Neural cell (in vitro differentiated cells): Measurements from ENCODE around the gene PPP1R12A. TPM values are rescaled to one million over a fixed set of nuclear protein-coding genes. Genes with fewer than 3 reads are reported as not detected.

Experiments
- H2AFZ ChIP-seq: fragments of 200-600, 300-800 bp; sonication (generic), shearing (Covaris generic); 2 replicates; pipeline ENCODE4 v1.6.0; 2014; ENCODE audit warnings: low read depth, mild to moderate bottlenecking, antibody characterized with exemption, low read length, moderate library complexity
- H3F3A ChIP-seq: fragments of 200-600 bp; shearing (Covaris generic); 2 replicates; pipeline ENCODE4 v1.6.1; 2016; ENCODE audit warnings: mild to moderate bottlenecking, moderate library complexity, mixed read lengths, antibody characterized with exemption, low read length; ENCODE audit not compliant: insufficient read depth, poor library complexity, severe bottlenecking
- H3K27ac ChIP-seq: fragments of 200-600, 300-800 bp; sonication (generic), shearing (Covaris generic); 2 replicates; pipeline ENCODE4 v1.5.1; 2014; ENCODE audit warnings: mild to moderate bottlenecking, low read length, moderate library complexity
- H3K27me3 ChIP-seq: fragments of 300-800, 200-600 bp; sonication (generic), shearing (Covaris generic); 2 replicates; pipeline ENCODE4 v1.6.0; 2014; ENCODE audit warnings: mild to moderate bottlenecking, low read depth, low read length, moderate library complexity; ENCODE audit not compliant: insufficient read depth
- H3K36me3 ChIP-seq: fragments of 300-800, 200-600 bp; sonication (generic), shearing (Covaris generic); 2 replicates; pipeline ENCODE4 v1.5.1; 2014; ENCODE audit warnings: mild to moderate bottlenecking, antibody characterized with exemption, low read length, moderate library complexity; ENCODE audit not compliant: insufficient read depth
- H3K4me2 ChIP-seq: fragments of 300-800, 200-600 bp; sonication (generic), shearing (Covaris generic); 2 replicates; pipeline ENCODE4 v1.6.0; 2014; ENCODE audit warnings: mild to moderate bottlenecking, low read length
- H3K4me3 ChIP-seq: fragments of 300-800, 200-600 bp; sonication (generic), shearing (Covaris generic); 2 replicates; pipeline ENCODE4 v1.5.1; 2014; ENCODE audit warnings: mild to moderate bottlenecking, low read length, moderate library complexity
- H3K79me2 ChIP-seq: fragments of 200-600 bp; shearing (Covaris generic); replicated peaks from 2 replicates; pipeline ENCODE4 v1.6.0; 2014; ENCODE audit warnings: mild to moderate bottlenecking, low read length, moderate library complexity; ENCODE audit not compliant: insufficient read depth
- H3K9ac ChIP-seq: fragments of 300-800, 200-600 bp; sonication (generic), shearing (Covaris generic); 2 replicates; pipeline ENCODE4 v1.6.1; 2016; ENCODE audit warnings: mild to moderate bottlenecking, low read length, mixed read lengths
- H3K9me2 ChIP-seq: fragments of 200-600 bp; shearing (Covaris generic); 2 replicates; pipeline ENCODE4 v1.6.1; 2016; ENCODE audit warnings: mild to moderate bottlenecking, low read length, mixed read lengths; ENCODE audit not compliant: insufficient read depth
- H3K9me3 ChIP-seq: fragments of 200-600, 300-800 bp; sonication (generic), shearing (Covaris generic); 2 replicates; pipeline ENCODE4 v1.6.1; 2016; ENCODE audit warnings: mild to moderate bottlenecking, mixed run types, low read length, moderate library complexity, mixed read lengths
- H4K20me1 ChIP-seq: fragments of 200-600 bp; shearing (Covaris generic); 2 replicates; pipeline ENCODE4 v1.6.1; 2016; ENCODE audit warnings: mild to moderate bottlenecking, mixed run types; ENCODE audit not compliant: insufficient read depth
- EP300 ChIP-seq: fragments of 450-650 bp; conservative IDR thresholded peaks from 2 replicates; pipeline ENCODE4 v1.6.1; 2014; ENCODE audit warnings: antibody characterized with exemption, mild to moderate bottlenecking, moderate library complexity; ENCODE audit not compliant: poor library complexity, severe bottlenecking
- EZH2 ChIP-seq: fragments of 200-600, 300-800 bp; shearing (Covaris generic), sonication (generic); IDR thresholded peaks from 2 replicates; pipeline ENCODE4 v1.6.1; 2014; ENCODE audit warnings: antibody characterized with exemption, low read length, borderline replicate concordance, mild to moderate bottlenecking; ENCODE audit not compliant: insufficient read depth, poor library complexity, severe bottlenecking
- MXI1 ChIP-seq: fragments of 450-650 bp; conservative IDR thresholded peaks from 2 replicates; pipeline ENCODE4 v1.6.1; 2014; ENCODE audit warnings: antibody characterized with exemption, mild to moderate bottlenecking; ENCODE audit not compliant: poor library complexity, severe bottlenecking
- POLR2AphosphoS5 ChIP-seq: IDR thresholded peaks from 2 replicates; pipeline ENCODE4 v1.6.1; 2012
- RAD21 ChIP-seq: fragments of 450-650 bp; conservative IDR thresholded peaks from 2 replicates; pipeline ENCODE4 v1.6.1; 2014; ENCODE audit warnings: antibody characterized with exemption, mild to moderate bottlenecking, moderate library complexity
- SMC3 ChIP-seq: fragments of 450-650 bp; conservative IDR thresholded peaks from 2 replicates; pipeline ENCODE4 v1.6.1; 2014; ENCODE audit warnings: antibody characterized with exemption, mild to moderate bottlenecking, moderate library complexity; ENCODE audit not compliant: poor library complexity
- TAF1 ChIP-seq: IDR thresholded peaks from 2 replicates; pipeline ENCODE4 v1.6.1; 2012; ENCODE audit warnings: low read depth
- polyA plus RNA-seq: library from polyadenylated mRNA; depleted of rRNA; stranded (reverse); fragments of >200 nt; gene quantifications from 2 replicates; pipeline ENCODE4 v1.2.3, GENCODE V29; 2014
- TF ChIP-seq, protein P1 (sequence below): IDR thresholded peaks from 2 replicates; pipeline ENCODE4 v1.6.1; 2012; ENCODE audit warnings: borderline replicate concordance
- TF ChIP-seq, protein P2 (sequence below): fragments of 450-650 bp; IDR thresholded peaks from 2 replicates; pipeline ENCODE4 v1.5.1; 2014; ENCODE audit warnings: antibody characterized with exemption, mild to moderate bottlenecking, moderate library complexity; ENCODE audit not compliant: poor library complexity, severe bottlenecking

The PPP1R12A gene
- polyA plus RNA-seq, 1 donor from 2014 or later: 68.2 TPM

DNA sequence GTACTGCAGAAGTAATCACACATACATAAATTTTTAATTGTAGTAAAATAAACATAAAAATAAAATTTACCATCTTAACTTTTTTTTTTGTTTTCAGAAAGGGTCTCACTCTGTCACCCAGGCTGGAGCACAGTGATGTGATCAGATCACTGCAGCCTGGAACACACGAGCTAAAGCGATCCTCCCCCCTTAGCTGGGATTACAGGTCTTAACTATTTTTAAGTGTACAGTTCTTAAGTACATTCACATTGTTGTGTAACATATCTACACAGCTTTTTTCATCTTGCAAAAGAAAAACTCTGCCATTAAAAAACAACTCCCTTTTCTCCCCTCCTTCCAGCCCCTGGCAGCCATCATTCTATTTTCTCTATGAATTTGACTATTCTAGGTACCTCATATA, 92.3 kb downstream of the PPP1R12A start:
- H3K4me2 ChIP-seq: no peak overlapping the region
- H3K79me2 ChIP-seq: peaks cover 14% of the 10 kb centered on the region
- no peaks in the 10 kb centered on the region for H3K27me3 ChIP-seq
- no peak overlapping the region for H3K9ac ChIP-seq
- TF ChIP-seq RAD21: no peak
- TF ChIP-seq POLR2AphosphoS5: no peak
- no peak for TF ChIP-seq EZH2
- TF ChIP-seq, protein P1, sequence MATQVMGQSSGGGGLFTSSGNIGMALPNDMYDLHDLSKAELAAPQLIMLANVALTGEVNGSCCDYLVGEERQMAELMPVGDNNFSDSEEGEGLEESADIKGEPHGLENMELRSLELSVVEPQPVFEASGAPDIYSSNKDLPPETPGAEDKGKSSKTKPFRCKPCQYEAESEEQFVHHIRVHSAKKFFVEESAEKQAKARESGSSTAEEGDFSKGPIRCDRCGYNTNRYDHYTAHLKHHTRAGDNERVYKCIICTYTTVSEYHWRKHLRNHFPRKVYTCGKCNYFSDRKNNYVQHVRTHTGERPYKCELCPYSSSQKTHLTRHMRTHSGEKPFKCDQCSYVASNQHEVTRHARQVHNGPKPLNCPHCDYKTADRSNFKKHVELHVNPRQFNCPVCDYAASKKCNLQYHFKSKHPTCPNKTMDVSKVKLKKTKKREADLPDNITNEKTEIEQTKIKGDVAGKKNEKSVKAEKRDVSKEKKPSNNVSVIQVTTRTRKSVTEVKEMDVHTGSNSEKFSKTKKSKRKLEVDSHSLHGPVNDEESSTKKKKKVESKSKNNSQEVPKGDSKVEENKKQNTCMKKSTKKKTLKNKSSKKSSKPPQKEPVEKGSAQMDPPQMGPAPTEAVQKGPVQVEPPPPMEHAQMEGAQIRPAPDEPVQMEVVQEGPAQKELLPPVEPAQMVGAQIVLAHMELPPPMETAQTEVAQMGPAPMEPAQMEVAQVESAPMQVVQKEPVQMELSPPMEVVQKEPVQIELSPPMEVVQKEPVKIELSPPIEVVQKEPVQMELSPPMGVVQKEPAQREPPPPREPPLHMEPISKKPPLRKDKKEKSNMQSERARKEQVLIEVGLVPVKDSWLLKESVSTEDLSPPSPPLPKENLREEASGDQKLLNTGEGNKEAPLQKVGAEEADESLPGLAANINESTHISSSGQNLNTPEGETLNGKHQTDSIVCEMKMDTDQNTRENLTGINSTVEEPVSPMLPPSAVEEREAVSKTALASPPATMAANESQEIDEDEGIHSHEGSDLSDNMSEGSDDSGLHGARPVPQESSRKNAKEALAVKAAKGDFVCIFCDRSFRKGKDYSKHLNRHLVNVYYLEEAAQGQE: no peak
- TF ChIP-seq SMC3: no peak
- TF ChIP-seq, protein P2, sequence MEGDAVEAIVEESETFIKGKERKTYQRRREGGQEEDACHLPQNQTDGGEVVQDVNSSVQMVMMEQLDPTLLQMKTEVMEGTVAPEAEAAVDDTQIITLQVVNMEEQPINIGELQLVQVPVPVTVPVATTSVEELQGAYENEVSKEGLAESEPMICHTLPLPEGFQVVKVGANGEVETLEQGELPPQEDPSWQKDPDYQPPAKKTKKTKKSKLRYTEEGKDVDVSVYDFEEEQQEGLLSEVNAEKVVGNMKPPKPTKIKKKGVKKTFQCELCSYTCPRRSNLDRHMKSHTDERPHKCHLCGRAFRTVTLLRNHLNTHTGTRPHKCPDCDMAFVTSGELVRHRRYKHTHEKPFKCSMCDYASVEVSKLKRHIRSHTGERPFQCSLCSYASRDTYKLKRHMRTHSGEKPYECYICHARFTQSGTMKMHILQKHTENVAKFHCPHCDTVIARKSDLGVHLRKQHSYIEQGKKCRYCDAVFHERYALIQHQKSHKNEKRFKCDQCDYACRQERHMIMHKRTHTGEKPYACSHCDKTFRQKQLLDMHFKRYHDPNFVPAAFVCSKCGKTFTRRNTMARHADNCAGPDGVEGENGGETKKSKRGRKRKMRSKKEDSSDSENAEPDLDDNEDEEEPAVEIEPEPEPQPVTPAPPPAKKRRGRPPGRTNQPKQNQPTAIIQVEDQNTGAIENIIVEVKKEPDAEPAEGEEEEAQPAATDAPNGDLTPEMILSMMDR: no peak
- no peak overlapping the region for H2AFZ ChIP-seq
- no peaks in the 10 kb centered on the region for H3F3A ChIP-seq
- no peaks in the 10 kb centered on the region for H4K20me1 ChIP-seq
- H3K9me3 ChIP-seq: peaks cover 4% of the 10 kb centered on the region
- H3K27ac ChIP-seq: no peak overlapping the region
- H3K36me3 ChIP-seq: peaks cover 6% of the 10 kb centered on the region
- no peak overlapping the region for H3K4me3 ChIP-seq
- no peaks in the 10 kb centered on the region for H3K9me2 ChIP-seq

DNA sequence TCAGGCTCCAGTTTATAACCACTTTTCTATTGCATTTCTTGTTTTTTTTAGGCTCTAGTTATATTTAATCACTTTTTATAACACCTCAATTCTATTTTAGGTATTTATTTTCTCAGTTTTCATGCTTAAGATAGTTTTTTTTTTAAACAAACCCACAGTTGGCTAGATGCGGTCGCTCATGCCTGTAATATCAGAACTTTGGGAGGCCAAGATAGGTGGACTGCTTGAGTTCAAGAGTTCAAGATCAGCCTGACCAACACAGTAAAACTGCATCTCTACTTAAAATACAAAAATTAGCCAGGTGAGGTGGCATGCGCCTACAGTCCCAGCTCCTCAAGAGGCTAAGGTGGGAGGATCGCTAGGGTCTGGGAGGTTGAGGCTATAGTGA, 93.0 kb downstream of the PPP1R12A start:
- no peak overlapping the region for H3K4me3 ChIP-seq
- H3K9ac ChIP-seq: no peak overlapping the region
- no peak overlapping the region for H3K27ac ChIP-seq
- peaks cover 8% of the 10 kb centered on the region for H3K79me2 ChIP-seq
- H3K4me2 ChIP-seq: no peak overlapping the region
- H3K27me3 ChIP-seq: no peaks in the 10 kb centered on the region
- peaks cover 6% of the 10 kb centered on the region for H3K36me3 ChIP-seq
- no peaks in the 10 kb centered on the region for H3F3A ChIP-seq
- H3K9me2 ChIP-seq: no peaks in the 10 kb centered on the region
- TF ChIP-seq, protein P2: no peak
- TF ChIP-seq EP300 (no peak), SMC3 (no peak), MXI1 (no peak), EZH2 (no peak), POLR2AphosphoS5 (no peak), RAD21 (no peak), TAF1 (no peak)
- TF ChIP-seq, protein P1: no peak
- H3K9me3 ChIP-seq: peaks cover 4% of the 10 kb centered on the region
- no peaks in the 10 kb centered on the region for H4K20me1 ChIP-seq
- H2AFZ ChIP-seq: no peak overlapping the region
